EL (cell line): ENCODE measurements around the gene HS6ST3.

Source experiments
- DNase-seq: peaks from one replicate; pipeline ENCODE4 v3.0.0-alpha.2; 2016

The HS6ST3 gene

DNA sequence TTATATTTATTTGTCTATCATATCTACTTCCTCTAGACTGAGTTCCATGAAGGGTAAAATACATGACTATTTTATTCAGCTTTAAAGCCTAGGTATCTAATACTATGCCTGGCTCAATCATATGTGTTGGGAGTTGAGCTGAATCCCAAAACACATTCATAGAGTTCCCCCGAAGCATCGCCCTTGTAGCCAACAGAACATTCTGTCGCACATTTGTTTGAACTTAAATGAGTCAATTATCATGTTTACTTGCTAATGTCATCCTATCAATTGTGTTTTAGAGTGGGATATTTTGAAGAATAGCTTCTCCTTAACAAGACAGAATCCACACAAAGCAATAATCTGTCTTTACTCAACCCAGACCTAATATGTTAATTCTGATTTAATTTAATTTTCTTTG, 252.4 kb downstream of the HS6ST3 start:
- no peak for DNase-seq

DNA sequence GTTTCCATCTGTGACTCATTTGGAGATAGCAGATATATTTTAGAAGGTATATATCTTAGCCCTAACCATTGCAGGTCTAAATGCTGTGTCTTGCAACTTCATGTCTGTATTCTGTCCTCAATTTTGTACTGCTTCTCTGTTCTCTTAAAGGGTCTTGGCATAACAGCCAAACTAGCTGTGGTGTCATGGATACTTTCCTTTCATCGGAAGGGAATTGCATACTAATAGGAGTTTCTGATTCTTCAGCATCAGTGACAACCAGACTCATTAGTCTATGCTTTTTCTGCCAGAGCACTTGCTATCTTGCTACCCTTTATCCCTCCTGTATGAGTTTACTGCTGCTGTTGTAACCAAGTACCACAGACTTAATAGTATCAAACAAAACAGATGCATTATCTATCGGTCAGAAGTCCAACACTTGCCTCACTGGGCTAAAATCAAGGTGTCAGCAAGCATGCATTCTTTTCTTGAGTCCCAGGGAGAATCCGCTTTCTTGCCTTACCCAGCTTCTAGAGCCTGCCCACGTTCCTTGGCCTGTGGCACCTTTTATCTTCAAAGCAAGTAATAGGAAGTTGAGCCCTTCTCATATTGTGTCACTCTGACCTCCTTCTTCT, 253.1 kb downstream of the HS6ST3 start:
- no peak for DNase-seq

DNA sequence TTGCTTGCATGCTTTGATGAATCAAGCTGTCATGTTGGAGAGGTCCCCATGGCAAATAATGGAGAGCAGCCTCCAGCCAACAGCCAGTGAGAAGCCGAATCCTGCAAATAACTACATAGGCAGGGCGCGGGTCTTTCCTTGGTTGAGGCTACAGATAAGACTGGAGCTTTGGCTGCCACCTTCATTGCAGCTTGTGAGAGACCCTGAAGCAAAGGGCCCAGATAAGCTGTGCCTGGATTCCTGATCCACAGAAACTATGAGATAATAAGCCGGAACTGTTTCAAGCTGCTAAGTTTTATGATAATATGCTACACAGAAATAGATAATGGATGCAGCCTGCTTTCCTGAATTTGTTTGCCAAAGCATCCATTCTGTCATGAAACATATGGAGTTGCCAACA, 257.0 kb downstream of the HS6ST3 start:
- DNase-seq: no peak

DNA sequence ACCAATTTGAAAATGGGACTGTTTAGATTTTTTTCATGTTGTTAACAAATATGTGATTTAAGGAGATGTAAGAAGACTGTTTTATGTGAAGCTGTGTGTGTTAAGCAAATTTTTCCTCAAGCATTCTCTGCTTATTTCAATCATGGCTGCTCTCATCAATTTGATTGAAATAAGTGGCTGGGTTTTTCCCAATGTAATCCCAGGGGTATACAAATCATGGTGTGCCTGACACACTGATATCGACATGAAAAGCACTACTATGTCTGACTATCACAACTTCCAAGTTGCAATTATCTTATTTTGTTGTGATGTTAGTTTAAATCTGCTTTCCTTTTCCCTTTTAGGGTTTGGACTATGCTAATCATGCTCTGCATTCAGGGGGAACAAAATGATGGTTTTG, 283.7 kb downstream of the HS6ST3 start:
- DNase-seq: no peak

DNA sequence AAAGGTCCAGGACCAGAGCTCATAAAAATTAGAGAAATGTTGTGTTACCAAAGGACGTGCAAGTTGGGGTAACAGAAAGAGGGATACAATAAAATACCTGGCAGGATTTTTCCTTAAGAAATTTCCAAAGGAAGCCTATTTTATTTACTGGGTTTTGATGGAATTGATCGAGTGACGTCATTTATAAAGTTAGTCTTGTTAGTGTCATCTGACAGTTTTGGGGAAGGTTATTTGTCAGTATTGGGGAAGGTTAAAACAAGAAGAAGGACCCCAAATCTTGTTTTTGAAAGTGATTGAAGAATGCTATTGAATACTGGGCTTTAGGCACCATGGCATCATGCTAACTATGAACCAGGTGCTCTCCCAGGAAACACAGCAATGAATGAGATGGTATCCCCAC, 287.9 kb downstream of the HS6ST3 start:
- no peak for DNase-seq

DNA sequence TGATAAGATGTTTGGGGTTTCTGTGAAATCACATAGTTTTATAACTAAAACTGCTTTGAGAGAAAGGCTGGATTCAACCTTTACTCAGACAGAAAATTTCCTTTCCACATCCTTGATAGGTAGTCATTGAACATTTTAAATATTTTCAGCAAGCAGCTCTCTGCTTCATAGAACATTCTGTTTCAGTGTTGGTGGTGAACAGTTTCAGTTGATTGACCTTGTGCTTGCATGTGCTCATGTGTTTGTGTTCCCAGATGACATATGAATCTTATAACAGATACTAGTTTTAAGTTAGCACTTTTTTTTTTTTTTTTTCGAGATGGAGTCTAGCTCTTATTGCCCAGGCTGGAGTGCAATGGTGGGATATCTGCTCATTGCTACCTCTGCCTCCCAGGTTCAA, 290.1 kb downstream of the HS6ST3 start:
- no peak for DNase-seq

DNA sequence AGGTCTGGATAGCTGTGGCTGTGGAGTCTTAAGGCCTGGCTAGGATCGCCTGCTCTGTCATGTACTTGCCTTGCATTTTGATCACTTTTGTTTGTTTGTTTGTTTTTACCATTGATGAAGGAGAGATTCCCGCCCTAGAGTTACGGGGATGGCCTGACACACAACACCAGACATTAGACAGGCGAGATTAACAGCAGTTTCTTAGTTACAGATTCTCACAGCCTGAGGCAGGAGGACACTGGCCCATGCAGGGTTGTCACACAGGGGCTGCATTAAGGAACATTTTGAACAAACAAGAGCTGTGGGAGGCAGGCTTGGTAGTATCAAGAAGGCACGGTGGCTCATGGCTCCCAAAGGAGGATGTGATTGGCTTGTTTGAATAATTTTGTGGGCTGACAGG, 291.8 kb downstream of the HS6ST3 start:
- no peak for DNase-seq

DNA sequence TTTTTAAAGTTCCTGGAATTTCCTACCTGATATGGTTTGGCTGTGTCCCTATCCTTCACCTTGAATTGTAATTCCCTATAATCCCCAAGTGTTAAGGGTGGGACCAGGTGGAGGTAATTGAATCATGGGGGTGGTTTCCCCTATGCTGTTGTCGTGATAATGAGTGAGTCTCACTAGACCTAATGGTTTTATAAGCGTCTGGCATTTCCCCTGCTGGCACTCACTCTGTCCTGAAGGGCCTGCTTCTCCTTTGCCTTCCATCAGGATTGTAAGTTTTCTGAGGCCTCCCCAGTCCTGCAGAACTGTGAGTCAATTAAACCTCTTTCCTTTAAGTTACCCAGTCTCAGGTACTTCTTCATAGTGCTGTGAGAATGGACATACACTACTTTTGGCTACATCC, 298.7 kb downstream of the HS6ST3 start:
- no peak for DNase-seq

DNA sequence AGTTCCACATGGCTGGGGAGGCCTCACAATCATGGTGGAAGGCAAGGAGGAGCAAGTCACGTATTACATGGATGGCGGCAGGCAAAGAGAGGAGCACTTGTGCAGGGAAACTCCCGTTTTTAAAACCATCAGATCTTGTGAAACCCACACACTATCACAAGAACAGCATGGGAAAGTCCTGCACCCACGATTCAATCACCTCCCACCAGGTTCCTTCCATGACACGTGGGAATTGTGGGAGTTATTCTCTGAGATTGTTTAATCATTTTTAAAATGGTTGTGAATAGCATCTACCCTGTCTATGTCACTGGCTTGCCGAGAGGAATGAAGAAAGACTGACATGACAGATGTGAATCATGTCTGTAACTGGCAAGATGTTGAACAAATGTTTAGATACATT, 301.7 kb downstream of the HS6ST3 start:
- DNase-seq: no peak

DNA sequence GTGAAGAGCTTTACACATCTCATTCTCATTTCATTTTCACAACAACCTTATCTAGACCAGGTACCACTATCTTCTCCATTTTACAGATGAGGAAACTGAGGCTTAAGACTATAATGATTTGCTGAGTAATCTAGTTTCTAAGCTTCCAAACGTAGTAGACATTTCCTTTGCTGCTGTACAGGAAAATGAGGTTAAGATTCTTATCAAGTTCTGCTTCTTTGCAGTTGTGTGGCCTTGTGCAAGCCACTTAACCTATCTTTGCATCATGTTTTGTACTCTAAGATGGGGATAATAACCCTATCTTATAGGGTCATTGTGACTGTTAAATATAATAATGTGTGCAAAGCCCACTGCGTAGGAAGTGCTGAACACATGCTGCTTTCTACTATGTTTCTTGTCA, 307.9 kb downstream of the HS6ST3 start:
- no peak for DNase-seq

DNA sequence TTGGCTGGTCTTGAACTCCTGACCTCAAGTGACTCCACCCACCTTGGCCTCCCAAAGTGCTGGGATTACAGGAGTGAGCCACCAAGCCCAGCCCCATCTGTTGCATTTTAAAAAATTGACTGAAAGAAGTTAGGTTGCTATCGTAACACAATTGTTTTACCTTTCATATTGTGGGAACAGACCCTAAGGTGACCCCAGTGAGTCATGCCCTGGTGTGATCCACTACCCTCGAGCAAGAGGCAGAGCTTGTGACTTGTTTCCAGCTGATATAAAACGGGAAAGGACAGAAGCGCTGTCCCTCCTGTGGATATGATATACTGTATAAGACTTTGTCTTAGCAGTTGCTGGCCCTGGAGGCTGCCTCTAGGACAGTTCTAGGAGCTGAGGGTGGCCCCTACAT, 308.6 kb downstream of the HS6ST3 start:
- DNase-seq: no peak

DNA sequence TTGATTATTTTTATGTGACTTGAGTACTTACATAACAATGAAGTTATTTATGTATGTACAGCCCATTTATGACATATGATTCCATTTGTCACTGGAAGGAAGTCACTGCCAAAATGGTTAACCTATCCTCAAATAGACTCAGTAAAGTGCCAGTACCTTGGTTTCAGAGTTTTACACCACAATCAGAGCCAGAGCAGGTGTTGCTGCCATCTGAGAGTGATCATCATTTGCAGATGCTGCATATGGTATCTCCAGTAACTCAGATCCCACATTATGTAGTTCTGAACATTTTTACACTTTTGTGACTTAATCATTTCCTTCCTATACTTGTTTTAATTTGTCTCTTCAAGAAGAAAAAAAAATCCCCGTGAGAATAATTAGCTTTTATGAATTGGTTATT, 313.3 kb downstream of the HS6ST3 start:
- DNase-seq: no peak

DNA sequence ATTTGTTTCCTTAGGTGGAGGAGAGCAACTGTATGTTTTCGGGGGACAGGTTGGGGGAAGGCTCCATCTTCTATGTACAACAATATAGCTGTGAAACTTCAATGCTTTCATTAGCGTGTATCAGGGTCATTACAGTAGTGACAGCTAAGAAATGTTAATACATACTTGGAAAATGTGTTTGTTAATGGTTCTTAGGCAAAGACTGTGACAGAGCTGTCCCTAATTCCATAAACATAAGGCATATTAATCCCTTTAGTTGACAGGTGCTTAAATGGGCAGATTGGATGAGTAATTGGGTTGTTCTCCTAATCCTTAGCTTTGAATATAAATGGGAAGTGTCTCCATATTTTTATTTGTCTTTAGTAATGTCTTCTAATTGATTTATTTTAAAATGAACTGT, 313.7 kb downstream of the HS6ST3 start:
- no peak for DNase-seq

DNA sequence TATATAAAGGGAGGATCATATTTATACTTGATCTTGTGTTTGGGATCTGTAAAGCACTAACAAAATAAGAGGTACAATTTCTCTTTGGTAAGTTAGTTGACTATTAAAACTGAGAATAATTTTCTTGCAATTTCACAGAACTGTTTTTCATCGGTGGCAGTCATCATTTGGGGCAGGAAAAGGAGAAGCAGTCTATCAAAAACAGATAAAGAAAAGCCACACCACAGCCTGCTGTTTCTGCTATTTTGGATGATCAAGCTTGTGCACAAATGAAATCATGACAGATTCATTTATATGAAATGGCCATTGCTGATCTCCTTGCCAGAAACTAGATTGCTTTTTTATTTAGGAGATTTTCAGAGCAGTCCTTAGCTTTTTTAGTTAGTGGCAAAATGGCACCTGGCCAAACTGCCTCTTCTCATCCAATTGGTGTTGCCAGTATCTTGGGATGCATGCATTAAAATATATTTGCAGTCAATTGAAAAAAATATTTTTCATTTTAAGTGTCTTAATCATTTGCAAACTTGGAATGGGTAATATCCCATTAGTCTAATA, 326.0 kb downstream of the HS6ST3 start:
- no peak for DNase-seq

DNA sequence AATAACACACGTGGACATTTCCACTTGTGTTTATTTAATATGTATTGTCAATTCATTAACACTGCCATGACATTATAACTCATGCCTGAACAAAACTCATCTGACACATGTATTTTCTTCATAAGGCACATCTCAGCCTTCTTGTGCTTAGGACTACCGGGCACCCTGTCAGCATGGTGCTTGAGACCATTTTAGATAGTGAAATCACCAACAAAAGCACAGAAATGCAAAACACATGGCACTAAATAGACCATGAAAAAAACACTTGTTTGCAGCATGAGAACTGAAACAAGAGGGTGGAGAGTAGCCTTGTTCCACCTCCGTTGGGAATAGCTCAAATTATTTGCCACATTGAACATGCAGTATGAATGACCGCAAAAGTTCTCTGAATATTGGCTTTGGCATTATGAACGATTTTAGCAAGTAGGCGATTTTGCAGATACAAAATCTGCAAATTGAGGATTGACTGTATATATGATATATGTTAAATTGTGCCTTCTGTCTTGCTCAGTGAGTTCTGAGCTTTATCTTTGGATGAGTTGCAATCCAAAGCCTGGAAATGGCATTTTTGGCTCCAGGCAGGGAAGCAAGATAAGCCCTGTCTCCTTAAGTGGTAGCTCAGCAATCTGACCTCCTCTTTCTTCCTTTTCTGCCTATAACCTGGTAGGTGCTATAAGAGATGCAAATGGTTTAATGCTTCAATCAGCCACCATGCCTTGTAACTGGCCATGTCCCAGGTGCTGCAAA, 328.2 kb downstream of the HS6ST3 start:
- DNase-seq: no peak

DNA sequence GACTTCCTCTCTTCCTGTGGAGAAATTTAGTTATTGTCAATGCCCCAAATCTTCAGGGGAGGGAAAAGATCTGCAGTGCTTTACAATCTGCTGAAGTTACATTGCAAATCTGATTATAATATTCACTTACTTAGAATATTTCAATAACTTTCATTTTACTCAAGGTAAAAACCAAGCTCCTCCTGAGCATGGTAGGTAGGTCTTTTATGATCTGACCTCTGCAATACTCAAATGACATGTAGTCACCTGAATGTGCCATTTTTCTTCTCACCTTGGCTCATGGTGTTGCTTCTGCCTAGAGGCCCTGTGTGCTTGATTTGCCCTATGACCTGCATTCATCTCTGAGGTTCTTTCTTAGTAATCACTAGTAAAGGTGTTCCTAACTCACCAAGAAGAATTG, 331.4 kb downstream of the HS6ST3 start:
- no peak for DNase-seq

DNA sequence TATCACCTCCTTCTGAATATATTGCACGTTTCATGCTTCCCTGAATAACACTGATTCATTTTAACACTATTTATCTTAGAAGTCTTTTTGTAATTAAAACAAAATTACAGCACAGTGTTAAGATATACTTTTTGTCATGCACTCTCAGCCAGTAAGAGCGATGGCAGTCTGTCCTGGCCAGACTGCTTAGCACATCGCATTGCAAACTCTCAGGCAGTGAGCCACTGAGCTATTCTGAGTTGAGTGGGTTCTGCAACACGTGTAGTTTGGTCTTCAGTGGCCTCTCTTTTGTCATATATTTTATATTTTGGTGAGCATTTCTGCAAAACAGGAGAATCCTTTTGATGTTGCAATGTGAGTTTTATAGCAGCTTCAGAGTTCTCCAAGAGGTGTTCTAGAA, 332.1 kb downstream of the HS6ST3 start:
- no peak for DNase-seq

DNA sequence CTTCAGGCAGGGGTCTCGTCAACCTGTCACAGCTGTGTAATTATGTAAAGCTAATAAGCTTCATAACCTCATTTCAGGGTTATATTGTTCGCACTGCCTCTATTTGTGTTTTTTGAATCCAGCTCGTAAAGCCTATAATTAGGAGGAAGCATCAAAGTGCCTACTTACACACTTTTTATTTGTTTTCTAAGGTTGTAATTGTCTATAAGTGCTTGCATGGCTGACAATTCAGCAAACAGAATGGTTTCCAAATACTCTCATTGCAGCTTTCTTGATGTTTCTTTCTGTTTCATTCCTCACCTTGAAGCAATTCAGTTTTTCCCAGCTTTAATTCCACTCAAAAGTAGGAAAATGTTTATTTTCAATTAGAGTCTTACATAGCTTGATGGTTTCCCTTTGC, 336.3 kb downstream of the HS6ST3 start:
- no peak for DNase-seq

DNA sequence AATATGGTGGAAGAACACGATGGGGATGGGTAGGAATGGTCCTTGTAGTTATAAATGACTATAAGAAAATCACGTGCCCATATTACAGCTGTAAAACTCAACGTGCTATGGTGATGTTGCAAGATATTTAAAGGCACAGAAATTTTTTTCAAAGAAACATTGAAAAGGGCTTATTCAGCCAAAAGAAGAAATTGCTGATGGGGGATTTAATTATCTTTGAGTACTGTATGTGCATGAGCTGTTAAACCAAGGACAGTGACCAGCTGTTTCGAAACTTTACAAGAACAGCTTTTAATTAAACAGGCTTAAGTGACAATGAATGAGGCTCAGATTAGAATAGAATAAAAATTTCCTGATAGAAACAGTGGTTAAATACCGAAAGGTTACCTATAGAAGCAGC, 339.0 kb downstream of the HS6ST3 start:
- no peak for DNase-seq

DNA sequence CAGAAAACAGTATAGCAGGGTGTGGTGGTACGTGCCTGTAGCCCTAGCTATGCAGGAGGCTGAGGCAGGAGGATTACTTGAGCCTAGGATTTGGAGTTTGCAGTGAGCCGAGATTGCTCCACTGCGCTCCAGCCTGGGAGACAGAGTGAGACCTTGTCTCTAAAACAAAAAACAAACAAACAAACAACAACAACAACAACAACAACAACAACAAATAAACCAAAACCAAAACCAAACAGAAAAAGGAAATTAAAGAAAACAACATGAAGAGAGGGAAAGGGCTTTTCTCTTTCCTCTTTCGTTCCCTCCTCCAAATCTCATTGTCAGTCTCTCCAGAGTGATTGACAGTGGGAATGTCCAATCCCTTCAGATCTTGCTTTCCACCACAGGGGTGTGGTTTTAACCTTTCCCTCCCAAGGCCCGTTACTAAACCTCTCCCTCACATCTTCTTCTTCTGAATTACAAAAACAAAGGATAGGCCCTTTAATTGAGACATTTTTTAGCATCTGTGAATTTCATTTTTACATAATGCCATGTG, 341.2 kb downstream of the HS6ST3 start:
- DNase-seq: no peak

DNA sequence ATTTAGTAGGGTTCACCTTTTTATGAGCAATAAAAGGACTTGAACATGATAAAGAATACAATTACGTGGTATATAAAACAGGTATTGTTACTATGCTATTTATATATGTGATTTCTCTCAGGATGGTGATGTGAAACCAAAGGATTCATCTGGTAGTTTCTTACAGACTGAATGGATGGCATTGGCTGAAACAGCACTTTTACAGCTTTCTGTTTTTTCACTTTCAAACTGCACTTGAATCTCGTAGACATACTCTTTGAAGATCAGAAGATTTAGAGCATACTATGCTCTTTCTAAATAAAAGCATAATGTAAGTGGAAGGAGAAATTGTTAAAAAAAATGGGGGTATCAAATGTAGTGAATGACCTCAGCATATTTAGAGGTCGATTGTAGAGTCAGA, 354.8 kb downstream of the HS6ST3 start:
- DNase-seq: no peak

DNA sequence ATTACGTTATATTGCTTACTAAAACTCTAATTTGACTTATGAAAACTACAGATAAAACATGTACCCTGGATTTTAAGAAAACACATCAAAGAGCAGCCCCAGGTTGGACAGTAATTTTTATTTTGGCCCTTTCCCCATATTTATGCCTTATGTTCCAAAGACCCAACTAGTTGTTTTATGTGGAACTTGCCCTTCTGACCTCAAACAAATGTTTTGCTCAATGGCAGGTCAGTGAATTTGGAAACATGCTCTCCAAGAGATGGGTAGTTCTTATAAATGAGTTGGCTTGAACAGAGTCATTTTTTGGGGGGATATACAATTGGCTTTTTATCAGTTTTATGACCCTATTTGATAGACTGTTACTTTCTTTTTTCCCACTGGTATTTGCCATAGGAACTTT, 360.0 kb downstream of the HS6ST3 start:
- no peak for DNase-seq

DNA sequence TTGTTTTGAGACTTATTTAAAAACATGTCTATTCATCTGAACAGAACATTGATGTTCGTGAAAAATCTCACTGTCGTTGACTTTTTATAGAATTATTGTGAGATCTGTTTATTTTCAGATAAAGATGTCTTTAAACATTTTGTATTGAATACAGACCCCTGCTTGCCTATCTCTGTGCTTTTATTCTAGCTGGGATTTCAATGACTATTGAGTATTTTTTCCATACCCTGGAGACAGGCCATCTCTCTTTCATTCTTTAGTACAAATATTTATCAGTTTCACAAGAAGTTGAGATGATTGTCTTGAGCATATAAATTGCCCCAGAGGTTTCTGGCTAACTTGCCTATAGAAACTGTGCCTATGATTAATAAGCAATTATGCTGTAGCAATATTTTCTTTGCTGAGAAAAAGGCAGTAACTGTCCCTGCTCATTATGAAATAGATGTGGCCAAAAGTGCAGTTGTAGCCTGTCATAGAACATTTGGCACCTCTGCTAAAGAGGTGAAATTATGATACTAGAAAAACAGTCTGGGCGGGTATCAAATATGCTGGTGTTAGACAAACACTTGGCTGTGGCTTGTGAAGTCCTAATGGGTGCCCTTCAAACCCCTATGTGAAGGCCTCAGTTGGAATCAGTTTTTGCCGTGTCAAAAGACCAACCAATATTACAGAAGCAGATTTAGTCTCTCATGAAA, 360.6 kb downstream of the HS6ST3 start:
- no peak for DNase-seq

DNA sequence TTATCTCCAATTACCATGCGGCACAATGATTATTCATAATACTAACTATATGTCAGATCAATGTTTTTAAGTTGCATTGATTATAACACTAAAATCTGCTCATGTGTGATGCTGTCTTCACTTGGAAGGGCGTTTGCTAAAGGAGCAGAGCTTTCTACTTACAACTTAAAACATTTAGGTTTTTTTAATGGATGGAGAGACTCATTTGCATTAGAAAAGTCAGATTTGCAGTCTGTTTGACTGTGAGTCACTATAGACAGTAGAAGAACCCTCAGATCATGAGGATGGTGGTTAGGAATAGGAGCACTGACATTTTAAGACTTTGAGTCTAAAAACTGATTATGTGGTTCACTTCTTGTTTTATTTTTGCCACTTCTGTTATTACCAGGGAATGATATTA, 364.6 kb downstream of the HS6ST3 start:
- no peak for DNase-seq
